HG02623 (cell line): ENCODE results near the gene PAK4.
"Not testable (repeated sequence)": the region's sequence is repeated elsewhere in the genome, so short reads cannot be mapped to it uniquely, and the experiment has no call there.

ENCODE experiments used
- ATAC-seq: cut with Tn5 transposase; IDR thresholded peaks from one replicate; pipeline ENCODE4 v1.9.1; 2021; ENCODE audit warnings: moderate library complexity; ENCODE audit not compliant: unreplicated experiment

PAK4 gene

GRCh38 chr19:39202998-39203355 lies 77.4 kb downstream of the PAK4 start:
- no peak for ATAC-seq

GRCh38 chr19:39203372-39204341 lies 78.1 kb downstream of the PAK4 start, which contains the start of gene SYCN:
Gene SYCN, minus strand, starts transcription at chr19:39204263. Its CDS starts 9 bp downstream, at chr19:39204254.
- no peak for ATAC-seq

GRCh38 chr19:39205449-39205764 lies 79.8 kb downstream of the PAK4 start:
- ATAC-seq: no peak

GRCh38 chr19:39206122-39206521 lies 80.5 kb downstream of the PAK4 start:
- no peak for ATAC-seq

GRCh38 chr19:39207293-39207836 lies 81.8 kb downstream of the PAK4 start:
- ATAC-seq: no peak

DNA sequence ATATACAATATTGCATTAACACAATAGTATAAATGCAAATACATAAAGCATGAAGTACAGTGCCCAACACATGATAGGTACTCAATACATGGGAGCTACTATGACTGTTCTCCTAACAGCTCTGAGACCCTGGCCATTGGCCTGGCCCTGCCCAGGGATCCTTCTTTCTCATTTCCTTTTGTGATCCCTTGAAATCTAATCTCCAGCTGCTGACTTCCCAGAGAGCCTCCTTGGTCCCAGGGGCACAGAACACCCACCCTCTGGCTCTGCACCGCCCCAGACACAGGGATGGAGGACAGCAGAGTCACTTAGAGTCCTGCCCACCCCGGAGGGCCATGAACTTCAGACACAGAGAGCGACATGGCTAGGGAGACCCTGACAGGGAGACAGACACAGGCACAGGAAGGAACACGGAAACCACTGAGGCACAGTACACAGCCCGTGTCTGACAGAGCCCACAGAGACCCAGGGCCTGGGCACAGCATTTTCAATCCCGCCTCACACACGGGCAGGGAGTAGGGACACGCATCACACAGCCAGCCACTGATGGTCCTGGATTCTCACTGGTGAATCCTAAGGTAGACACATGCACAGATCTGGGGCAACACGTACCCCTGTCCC lies 82.7 kb downstream of the PAK4 start:
- ATAC-seq: no peak

GRCh38 chr19:39209196-39209595 lies 83.6 kb downstream of the PAK4 start:
- ATAC-seq: no peak

- no peak for ATAC-seq
These were observed 86.3 kb downstream of the PAK4 start for GRCh38 chr19:39211731-39212374.

- no peak for ATAC-seq
These were observed 86.8 kb downstream of the PAK4 start for GRCh38 chr19:39212375-39212742.

DNA sequence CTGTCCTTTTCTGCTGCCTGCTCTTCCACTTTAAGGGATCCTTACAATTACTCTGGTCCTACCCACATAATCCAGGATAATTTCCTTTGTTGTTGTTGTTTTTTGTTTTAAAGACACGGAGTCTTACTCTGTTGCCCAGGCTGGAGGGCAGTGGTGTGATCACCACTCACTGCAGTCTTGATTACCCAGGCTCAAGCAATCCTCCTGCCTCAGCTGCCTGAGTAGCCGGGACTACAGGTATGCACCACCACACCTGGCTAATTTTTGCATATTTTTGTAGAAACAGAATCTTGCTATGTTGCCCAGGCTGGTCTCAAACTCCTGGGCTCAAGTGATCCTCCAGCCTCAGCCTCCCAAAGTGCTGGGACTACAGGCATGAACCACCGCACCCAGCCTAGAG lies 89.7 kb downstream of the PAK4 start:
- ATAC-seq: not testable (repeated sequence)

DNA sequence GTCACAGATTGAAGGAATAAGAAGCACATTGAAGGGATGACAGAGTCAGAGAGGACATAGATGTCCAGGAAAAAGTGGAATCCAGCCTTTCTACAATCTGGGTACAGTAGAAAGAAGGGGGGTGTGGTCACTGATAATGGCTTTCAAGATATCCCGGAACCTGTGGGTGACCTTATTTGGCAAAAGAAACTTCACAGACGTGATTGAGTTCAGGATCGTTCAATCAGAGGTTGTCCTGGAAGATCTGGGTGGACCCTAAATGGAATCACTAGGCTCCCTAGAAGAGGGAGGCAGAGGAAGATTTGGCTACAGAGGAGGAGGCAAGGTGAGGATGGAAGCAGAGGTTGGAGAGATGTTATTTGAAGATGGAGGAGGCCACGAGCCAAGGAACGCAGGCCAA lies 91.5 kb downstream of the PAK4 start:
- ATAC-seq: no peak

- no peak for ATAC-seq
These were observed 92.8 kb downstream of the PAK4 start for GRCh38 chr19:39218230-39219007.

- not testable (repeated sequence) for ATAC-seq
These were observed 93.5 kb downstream of the PAK4 start for GRCh38 chr19:39219108-39219507.

GRCh38 chr19:39223703-39224279 lies 98.2 kb downstream of the PAK4 start:
- ATAC-seq: no peak

GRCh38 chr19:39224910-39225309 lies 99.3 kb downstream of the PAK4 start:
- ATAC-seq: no peak
